Raji (cell line): ENCODE data around the gene CDC42SE2.

Experiments used
- POLR2A ChIP-seq: IDR thresholded peaks from 2 replicates; pipeline ENCODE4 v1.6.1; 2011; ENCODE audit warnings: low read depth, low read length, control low read depth; ENCODE audit not compliant: insufficient read depth

CDC42SE2 gene

GRCh38 chr5:131285703-131286399 is 22.0 kb downstream of the CDC42SE2 start:
- TF ChIP-seq POLR2A, result no peak

- TF ChIP-seq POLR2A, result no peak
These were observed 22.5 kb downstream of the CDC42SE2 start for GRCh38 chr5:131286400-131286715.

- no peak for TF ChIP-seq POLR2A
These were observed 24.5 kb downstream of the CDC42SE2 start for GRCh38 chr5:131288328-131288727.

- TF ChIP-seq POLR2A, result no peak
These were observed 25.9 kb downstream of the CDC42SE2 start for GRCh38 chr5:131289738-131290137.

- no peak for TF ChIP-seq POLR2A
These were observed 32.4 kb downstream of the CDC42SE2 start for GRCh38 chr5:131296213-131296672.

- TF ChIP-seq POLR2A, result no peak
These were observed 34.0 kb downstream of the CDC42SE2 start for GRCh38 chr5:131297886-131298285.

DNA sequence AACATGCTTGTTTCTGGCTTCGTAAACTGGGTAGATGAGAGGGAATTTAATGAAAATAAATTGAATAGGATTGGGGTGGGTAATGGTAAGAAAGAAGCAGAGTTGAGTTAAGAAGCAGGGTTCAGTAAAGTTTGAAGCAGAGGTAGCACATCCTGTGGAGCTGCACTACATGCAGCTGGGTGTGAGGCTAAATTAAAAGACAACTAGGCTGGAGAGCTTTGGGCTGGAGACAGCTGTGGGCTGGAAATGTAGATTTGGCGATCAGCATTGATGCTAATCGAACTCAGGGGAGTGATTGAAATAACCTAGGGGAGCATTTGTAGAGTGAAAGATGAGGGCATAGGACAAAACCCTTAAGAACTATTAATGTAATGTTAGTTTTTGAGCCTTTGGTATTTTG is 35.6 kb downstream of the CDC42SE2 start:
- no peak for TF ChIP-seq POLR2A

DNA sequence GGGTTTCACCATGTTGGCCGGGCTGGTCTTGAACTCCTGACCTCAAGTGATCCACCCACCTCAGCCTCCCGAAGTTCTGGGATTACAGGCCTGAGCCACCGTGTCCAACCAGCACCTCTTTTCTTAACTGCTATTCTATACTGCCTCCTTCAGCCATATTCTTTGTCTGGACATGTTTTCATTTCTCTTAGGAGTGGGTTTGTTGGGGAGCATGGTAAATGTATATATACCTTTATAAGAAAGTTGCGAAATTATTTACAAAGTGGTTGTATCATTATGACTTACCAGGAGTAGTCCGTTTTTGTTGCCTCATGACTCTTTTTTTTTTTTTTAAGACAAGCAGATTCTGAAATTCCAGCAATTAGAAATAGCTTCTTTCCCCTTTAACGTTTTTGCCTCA is 38.7 kb downstream of the CDC42SE2 start:
- no peak for TF ChIP-seq POLR2A

DNA sequence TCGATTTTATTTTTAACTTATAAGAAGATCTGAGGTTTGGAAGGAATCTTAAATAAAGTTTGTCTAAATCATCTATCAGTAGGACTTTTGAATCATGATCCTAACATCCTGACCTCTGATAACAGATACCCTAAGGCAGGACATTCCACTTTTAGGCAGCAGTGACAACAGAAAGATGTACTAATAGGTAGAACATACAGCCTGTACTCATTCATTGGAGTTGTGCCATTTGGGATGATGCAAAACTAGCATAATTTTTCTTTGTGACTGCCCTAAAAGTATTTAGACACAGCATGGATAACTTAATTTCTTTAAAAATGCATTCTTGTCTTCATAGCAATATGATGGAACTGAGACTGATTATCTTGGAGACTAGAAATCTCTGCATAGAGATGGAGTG is 39.7 kb downstream of the CDC42SE2 start:
- no peak for TF ChIP-seq POLR2A

GRCh38 chr5:131304414-131304813 is 40.6 kb downstream of the CDC42SE2 start:
- no peak for TF ChIP-seq POLR2A

GRCh38 chr5:131305138-131305689 is 41.4 kb downstream of the CDC42SE2 start:
- TF ChIP-seq POLR2A, result no peak

- no peak for TF ChIP-seq POLR2A
These were observed 42.1 kb downstream of the CDC42SE2 start for GRCh38 chr5:131305906-131306305.

DNA sequence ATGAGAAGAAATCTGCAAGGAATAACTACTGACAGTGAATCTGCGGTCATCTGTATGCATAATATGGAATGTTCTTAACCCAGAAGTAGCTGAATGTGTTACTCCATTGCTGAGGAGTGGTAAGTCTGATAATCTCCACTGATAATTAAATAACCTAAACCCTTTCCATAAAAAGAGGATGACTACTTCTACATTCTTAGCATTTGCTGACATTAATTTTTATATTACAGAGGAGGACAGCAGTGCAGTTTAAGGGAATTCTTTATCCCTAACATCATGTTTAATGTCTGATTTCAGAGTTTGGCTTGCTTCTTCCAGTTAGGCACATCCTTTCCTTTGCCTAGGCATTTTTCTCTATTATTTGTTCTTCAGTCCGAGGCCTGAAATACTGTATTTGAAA is 52.2 kb downstream of the CDC42SE2 start:
- TF ChIP-seq POLR2A, result no peak

GRCh38 chr5:131316822-131317221 is 53.0 kb downstream of the CDC42SE2 start:
- no peak for TF ChIP-seq POLR2A

GRCh38 chr5:131318455-131318854 is 54.6 kb downstream of the CDC42SE2 start:
- TF ChIP-seq POLR2A, result no peak

GRCh38 chr5:131321066-131321465 is 57.2 kb downstream of the CDC42SE2 start:
- no peak for TF ChIP-seq POLR2A

GRCh38 chr5:131322926-131323325 is 59.1 kb downstream of the CDC42SE2 start:
- TF ChIP-seq POLR2A, result no peak
